Panc1 (cell line): Measurements from ENCODE around the gene C1QTNF1.

Source experiments
- CTCF ChIP-seq: fragments of 450-650 bp; IDR thresholded peaks from 2 replicates; pipeline ENCODE4 v1.5.1; 2017; ENCODE audit warnings: mild to moderate bottlenecking
- POLR2AphosphoS5 ChIP-seq: IDR thresholded peaks from 2 replicates; pipeline ENCODE4 v1.6.1; 2012; ENCODE audit warnings: mild to moderate bottlenecking, low read depth, low read length, moderate library complexity

GRCh38 chr17:79044462-79044861, 20.5 kb downstream of the C1QTNF1 start:
- TF ChIP-seq CTCF (no peak), POLR2AphosphoS5 (no peak)
